Astrocyte (in vitro differentiated cells and primary cell): ENCODE measurements around the gene LRRTM3.

Experiments
- EZH2 ChIP-seq: IDR thresholded peaks from 2 replicates; pipeline ENCODE4 v1.6.1; 2012; ENCODE audit warnings: mild to moderate bottlenecking, low read length, inconsistent platforms; ENCODE audit not compliant: insufficient read depth
- TF ChIP-seq, protein P1 (sequence below): IDR thresholded peaks from 2 replicates; pipeline ENCODE4 v1.5.1; 2011; ENCODE audit warnings: low read depth, mild to moderate bottlenecking, inconsistent platforms, low read length, moderate library complexity; ENCODE audit not compliant: insufficient read depth

- TF ChIP-seq, protein P1, sequence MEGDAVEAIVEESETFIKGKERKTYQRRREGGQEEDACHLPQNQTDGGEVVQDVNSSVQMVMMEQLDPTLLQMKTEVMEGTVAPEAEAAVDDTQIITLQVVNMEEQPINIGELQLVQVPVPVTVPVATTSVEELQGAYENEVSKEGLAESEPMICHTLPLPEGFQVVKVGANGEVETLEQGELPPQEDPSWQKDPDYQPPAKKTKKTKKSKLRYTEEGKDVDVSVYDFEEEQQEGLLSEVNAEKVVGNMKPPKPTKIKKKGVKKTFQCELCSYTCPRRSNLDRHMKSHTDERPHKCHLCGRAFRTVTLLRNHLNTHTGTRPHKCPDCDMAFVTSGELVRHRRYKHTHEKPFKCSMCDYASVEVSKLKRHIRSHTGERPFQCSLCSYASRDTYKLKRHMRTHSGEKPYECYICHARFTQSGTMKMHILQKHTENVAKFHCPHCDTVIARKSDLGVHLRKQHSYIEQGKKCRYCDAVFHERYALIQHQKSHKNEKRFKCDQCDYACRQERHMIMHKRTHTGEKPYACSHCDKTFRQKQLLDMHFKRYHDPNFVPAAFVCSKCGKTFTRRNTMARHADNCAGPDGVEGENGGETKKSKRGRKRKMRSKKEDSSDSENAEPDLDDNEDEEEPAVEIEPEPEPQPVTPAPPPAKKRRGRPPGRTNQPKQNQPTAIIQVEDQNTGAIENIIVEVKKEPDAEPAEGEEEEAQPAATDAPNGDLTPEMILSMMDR: no peak
- TF ChIP-seq EZH2: no peak
Measured at GRCh38 chr10:66892871-66893270, 33.0 kb upstream of the LRRTM3 start.
